Measurements from ENCODE around the gene RCN2.
"Not testable (repeated sequence)": the region's sequence is repeated elsewhere in the genome, so short reads cannot be mapped to it uniquely, and the experiment has no call there.

The RCN2 gene

DNA sequence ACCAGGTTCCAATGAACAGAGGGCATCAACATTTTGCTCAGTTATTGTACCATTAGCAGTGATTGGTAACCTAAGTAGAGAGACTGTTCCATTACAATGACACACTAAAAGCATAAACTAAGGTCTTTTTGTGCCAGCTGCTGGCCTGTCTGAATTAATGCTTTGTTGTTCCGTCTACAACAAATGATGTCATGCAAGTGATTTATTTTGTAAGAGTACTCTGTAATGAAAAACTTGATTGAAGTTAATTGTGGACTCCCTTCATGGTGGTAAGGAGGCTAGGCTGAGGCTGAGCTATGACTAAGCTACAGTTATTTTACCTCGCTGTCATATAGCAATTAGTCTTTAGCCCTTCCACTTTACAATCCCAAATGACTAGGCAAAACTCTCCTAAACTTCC lies 23.2 kb downstream of the RCN2 start:
- no peak for TF ChIP-seq ZFX (IDR thresholded peaks at IDR 0.05)
- TF ChIP-seq, protein P1, sequence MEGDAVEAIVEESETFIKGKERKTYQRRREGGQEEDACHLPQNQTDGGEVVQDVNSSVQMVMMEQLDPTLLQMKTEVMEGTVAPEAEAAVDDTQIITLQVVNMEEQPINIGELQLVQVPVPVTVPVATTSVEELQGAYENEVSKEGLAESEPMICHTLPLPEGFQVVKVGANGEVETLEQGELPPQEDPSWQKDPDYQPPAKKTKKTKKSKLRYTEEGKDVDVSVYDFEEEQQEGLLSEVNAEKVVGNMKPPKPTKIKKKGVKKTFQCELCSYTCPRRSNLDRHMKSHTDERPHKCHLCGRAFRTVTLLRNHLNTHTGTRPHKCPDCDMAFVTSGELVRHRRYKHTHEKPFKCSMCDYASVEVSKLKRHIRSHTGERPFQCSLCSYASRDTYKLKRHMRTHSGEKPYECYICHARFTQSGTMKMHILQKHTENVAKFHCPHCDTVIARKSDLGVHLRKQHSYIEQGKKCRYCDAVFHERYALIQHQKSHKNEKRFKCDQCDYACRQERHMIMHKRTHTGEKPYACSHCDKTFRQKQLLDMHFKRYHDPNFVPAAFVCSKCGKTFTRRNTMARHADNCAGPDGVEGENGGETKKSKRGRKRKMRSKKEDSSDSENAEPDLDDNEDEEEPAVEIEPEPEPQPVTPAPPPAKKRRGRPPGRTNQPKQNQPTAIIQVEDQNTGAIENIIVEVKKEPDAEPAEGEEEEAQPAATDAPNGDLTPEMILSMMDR (conservative IDR thresholded peaks at IDR 0.05), result no peak
- no peak overlapping the region for H3K27ac ChIP-seq

DNA sequence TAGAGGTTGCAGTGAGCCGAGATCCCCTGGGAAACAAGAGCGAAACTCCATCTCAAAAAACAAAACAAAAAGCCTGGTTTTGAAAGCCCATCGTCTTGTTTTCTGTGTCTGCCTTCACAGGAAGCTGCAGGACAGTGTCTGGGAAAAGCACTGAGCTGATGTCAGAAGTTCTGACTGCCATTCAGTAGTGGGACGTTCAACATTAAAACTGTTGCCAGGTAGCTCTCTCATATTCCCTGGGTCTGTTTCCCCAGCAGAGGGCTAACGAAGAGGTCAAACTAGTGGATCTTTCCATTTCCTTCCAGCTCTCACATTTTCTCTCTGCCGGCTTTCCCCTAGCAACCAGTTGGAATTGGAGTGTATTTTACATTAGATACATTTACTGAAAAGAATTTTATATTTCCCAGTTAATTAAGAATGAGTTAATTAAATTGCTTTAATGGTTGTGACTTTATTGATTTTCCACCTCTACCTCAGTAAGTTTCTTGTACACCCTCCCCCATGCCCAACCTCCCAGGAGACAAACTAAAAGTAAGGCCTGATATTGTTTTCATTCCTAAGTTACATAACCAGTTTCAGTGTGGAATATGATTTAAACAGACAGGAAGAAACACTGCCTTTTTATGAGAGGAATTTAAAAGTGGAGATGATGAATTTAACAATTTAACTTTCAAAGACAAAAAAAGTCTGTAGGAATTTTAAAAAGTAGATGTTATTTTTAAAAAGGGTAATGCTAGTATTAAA lies 29.9 kb downstream of the RCN2 start:
- TF ChIP-seq ZFX (IDR thresholded peaks at IDR 0.05), result no peak
- no peak overlapping the region for H3K27ac ChIP-seq

DNA sequence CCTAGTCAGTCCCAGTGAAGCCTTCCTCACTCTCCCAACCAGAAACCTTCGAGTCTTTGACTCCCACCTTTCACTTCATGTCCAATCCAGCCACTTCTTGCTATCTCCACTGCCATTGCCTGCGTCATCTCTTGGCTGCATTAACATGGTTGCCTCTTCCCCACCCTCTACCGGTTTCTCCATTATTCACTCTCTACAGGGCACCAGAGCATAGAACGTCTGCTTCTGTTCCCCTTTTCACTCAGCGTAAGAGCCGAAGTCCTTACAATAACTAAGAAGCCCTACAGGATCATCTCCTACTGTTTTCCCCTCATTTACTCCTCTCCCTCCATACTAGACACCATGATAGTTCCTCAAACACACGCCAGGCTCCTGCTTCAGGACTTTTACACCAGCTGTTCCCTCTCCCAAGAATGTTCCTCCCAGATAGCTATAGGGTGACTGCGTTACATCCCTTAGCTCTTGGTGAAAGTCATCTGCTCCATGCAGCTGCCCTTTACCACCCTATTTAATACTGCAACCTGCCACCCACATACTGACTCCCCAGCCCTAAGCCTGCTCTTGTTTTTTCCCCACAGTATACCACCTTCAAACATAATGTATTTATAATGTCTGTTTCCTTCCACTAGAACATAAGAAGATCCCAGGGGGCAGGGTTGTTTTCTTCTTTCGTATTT lies 30.9 kb downstream of the RCN2 start:
- TF ChIP-seq, protein P1 (conservative IDR thresholded peaks at IDR 0.05), result no peak
- no peak for TF ChIP-seq ZFX (IDR thresholded peaks at IDR 0.05)
- no peak overlapping the region for H3K27ac ChIP-seq

DNA sequence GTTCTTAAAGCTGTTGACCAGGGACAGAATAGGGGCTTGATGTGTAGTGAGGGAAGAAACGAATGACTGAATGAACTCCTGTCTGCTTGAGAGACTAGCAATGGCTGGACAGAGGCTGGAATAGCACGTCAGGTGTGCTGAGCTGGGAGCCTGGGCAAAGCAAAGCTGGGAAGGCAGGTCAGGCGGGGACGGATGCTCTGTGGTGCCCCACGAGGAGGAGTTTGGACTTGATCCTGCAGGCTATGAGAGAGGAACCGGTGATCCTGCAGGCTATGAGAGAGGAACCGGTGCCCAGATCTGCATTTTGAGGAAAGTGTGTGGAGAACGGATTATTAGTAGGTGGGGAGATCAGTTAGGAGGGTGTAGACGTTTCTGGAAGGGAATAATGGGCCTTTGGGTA lies 32.0 kb downstream of the RCN2 start:
- TF ChIP-seq, protein P1 (conservative IDR thresholded peaks at IDR 0.05), result peak; percentile 26
- no peak for TF ChIP-seq ZFX (IDR thresholded peaks at IDR 0.05)
- no peak overlapping the region for H3K27ac ChIP-seq

DNA sequence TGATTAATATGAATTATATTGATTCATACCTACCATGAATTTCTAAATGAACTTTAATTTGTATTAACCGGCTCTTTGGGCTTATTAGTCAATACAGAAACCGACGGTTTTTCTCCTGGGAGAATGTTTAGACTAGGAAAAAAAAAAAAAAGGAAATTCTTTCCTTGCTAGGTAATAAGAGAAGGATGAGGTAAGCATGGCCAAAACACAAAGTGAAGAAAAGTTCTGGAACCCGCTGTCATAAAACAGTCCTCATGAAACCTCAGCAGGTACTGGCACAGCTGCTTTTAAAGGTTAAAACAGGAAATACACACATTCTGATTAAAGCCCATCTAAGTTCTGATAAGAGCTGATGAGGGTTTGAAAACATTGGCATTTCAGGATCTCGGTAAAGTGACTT lies 32.6 kb downstream of the RCN2 start:
- no peak overlapping the region for H3K27ac ChIP-seq
- TF ChIP-seq ZFX (IDR thresholded peaks at IDR 0.05), result no peak
- TF ChIP-seq, protein P1 (conservative IDR thresholded peaks at IDR 0.05), result no peak

DNA sequence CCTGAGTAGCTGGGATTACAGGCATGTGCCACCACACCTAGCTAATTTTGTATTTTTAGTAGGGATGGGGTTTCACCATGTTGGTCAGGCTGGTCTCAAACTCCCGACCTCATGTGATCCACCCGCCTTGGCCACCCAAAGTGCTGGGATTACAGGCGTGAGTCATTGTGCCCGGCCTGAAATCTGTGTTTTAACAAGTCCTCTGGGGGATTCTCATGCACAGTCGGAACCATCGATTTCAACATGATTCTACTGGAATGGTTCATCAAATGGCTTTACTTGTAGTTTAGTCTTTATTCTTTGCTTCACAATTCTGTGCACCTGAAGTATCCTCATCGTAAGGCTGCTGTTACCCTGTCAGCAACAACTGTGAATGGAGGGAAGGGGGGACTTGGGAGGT lies 34.5 kb downstream of the RCN2 start:
- H3K27ac ChIP-seq, result not testable (repeated sequence)

DNA sequence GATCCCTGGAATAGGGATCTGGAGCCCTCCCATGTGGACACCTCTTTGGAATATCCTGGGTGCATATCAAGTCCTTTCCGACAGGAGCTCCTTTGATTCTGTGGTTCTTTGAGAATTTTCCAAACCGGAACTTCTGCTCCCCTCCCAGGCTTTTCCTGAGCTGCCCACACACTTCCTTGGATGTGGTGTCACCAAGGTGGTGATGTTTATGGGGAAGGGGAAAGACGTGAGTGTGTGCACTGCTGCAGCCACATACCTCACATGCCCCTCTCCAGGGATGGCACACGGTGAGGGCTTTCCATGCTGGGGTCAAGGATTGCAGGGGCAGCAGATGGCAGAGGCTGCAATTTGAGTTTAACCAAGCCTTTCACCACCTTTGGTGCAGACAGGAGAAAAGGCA lies 35.5 kb downstream of the RCN2 start:
- TF ChIP-seq ZFX (IDR thresholded peaks at IDR 0.05), result no peak
- TF ChIP-seq, protein P1 (conservative IDR thresholded peaks at IDR 0.05), result no peak
- no peak overlapping the region for H3K27ac ChIP-seq

DNA sequence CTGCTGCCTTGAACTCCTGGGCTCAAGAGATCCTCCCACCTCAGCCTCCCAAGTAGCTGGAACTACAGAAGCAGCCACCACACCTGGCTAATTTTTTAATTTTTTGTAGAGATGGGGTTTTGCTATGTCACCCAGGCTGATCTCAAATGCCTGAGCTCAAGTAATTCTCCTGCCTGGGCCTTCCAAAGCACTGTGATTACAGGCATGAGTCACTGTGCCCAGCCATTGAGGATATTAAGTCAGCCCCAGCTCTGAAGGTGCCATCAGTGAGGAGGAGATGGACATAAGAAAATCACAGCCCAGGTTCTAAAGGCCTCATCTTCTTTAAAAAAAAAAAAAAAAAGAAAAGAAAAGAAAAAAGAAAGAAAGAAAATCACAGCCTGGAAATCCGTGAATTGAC lies 36.8 kb downstream of the RCN2 start:
- TF ChIP-seq ZFX (IDR thresholded peaks at IDR 0.05), result no peak
- TF ChIP-seq, protein P1 (conservative IDR thresholded peaks at IDR 0.05), result no peak
- H3K27ac ChIP-seq, result no peak overlapping the region
